T-helper 2 cell treated with Interferon-gamma antibody and Interleukin-4, amounts not matched to agents 5 μg/mL and 100 μg/mL, for 36 hours (primary cell): ENCODE measurements around the gene CDC45.

ENCODE experiments used
- DNase-seq: peaks from one replicate; pipeline ENCODE4 v3.0.0; 2021; ENCODE audit warnings: low spot score
- H3K27ac Mint-ChIP-seq: one replicate; pipeline ENCODE4 v1.8.0; 2021; ENCODE audit warnings: mild to moderate bottlenecking, mixed read lengths
- H3K27me3 Mint-ChIP-seq: one replicate; pipeline ENCODE4 v1.8.0; 2021; ENCODE audit warnings: low read depth, mixed read lengths
- H3K36me3 Mint-ChIP-seq: one replicate; pipeline ENCODE4 v1.8.0; 2021; ENCODE audit warnings: low read depth, mixed read lengths
- H3K4me1 Mint-ChIP-seq: one replicate; pipeline ENCODE4 v1.8.0; 2021; ENCODE audit warnings: low read depth, mixed read lengths
- H3K4me3 Mint-ChIP-seq: one replicate; pipeline ENCODE4 v1.8.0; 2022; ENCODE audit warnings: mild to moderate bottlenecking, moderate library complexity, mixed read lengths
- H3K9me3 Mint-ChIP-seq: one replicate; pipeline ENCODE4 v1.8.0; 2021; ENCODE audit warnings: mixed read lengths

CDC45 gene

DNA sequence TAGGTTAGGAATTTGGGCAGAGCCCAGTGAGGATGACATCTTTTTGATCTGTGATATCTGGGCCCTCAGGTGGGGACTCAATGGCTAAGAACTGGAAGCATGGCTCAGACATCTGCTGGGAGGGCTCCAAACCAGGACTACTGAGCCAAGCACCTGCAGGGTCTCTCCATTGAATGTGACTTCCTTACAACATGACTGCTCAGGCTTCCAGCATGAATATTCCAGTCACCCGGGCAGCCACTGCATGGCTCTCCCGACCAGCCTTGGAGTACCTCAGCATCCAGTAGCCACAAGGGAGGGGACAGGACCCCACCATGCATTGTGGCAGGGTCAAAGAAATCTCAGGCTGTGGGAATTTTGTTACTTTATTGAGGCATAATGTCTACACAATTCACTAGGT lies 8.6 kb downstream of the CDC45 start:
- H3K36me3 Mint-ChIP-seq, result peaks cover 54% of the 10 kb centered on the region
- no peaks in the 10 kb centered on the region for H3K27me3 Mint-ChIP-seq
- no peak for DNase-seq
- H3K9me3 Mint-ChIP-seq, result no peaks in the 10 kb centered on the region
- H3K4me3 Mint-ChIP-seq, result no peak overlapping the region
- H3K4me1 Mint-ChIP-seq, result peaks cover 16% of the 10 kb centered on the region
- H3K27ac Mint-ChIP-seq, result no peak overlapping the region

- Mint-ChIP-seq H3K9me3 (no peaks in the 10 kb centered on the region), H3K4me3 (no peak overlapping the region), H3K27me3 (no peaks in the 10 kb centered on the region), H3K27ac (no peak overlapping the region), H3K4me1 (peaks cover 14% of the 10 kb centered on the region), H3K36me3 (peaks cover 52% of the 10 kb centered on the region)
- DNase-seq, result no peak
Measured at GRCh38 chr22:19488884-19489843, 9.4 kb downstream of the CDC45 start.

- H3K27me3 Mint-ChIP-seq, result no peaks in the 10 kb centered on the region
- H3K4me3 Mint-ChIP-seq, result no peak overlapping the region
- no peaks in the 10 kb centered on the region for H3K9me3 Mint-ChIP-seq
- no peak for DNase-seq
- peaks cover 39% of the 10 kb centered on the region for H3K36me3 Mint-ChIP-seq
- peaks cover 11% of the 10 kb centered on the region for H3K4me1 Mint-ChIP-seq
- peak overlapping the region; percentile 24 for H3K27ac Mint-ChIP-seq
Measured at GRCh38 chr22:19490628-19491230, 11.0 kb downstream of the CDC45 start.

- peak overlapping the region; percentile 11 for H3K4me3 Mint-ChIP-seq
- peaks cover 45% of the 10 kb centered on the region for H3K36me3 Mint-ChIP-seq
- H3K9me3 Mint-ChIP-seq, result no peaks in the 10 kb centered on the region
- H3K4me1 Mint-ChIP-seq, result peaks cover 11% of the 10 kb centered on the region
- H3K27me3 Mint-ChIP-seq, result no peaks in the 10 kb centered on the region
- DNase-seq, result no peak
- H3K27ac Mint-ChIP-seq, result peak overlapping the region; percentile 44
Measured at GRCh38 chr22:19492504-19493174, 12.9 kb downstream of the CDC45 start.

GRCh38 chr22:19494001-19494560 lies 14.4 kb downstream of the CDC45 start:
- H3K9me3 Mint-ChIP-seq, result no peaks in the 10 kb centered on the region
- peaks cover 38% of the 10 kb centered on the region for H3K36me3 Mint-ChIP-seq
- H3K4me1 Mint-ChIP-seq, result peaks cover 11% of the 10 kb centered on the region
- DNase-seq, result no peak
- H3K27ac Mint-ChIP-seq, result no peak overlapping the region
- no peak overlapping the region for H3K4me3 Mint-ChIP-seq
- H3K27me3 Mint-ChIP-seq, result no peaks in the 10 kb centered on the region

DNA sequence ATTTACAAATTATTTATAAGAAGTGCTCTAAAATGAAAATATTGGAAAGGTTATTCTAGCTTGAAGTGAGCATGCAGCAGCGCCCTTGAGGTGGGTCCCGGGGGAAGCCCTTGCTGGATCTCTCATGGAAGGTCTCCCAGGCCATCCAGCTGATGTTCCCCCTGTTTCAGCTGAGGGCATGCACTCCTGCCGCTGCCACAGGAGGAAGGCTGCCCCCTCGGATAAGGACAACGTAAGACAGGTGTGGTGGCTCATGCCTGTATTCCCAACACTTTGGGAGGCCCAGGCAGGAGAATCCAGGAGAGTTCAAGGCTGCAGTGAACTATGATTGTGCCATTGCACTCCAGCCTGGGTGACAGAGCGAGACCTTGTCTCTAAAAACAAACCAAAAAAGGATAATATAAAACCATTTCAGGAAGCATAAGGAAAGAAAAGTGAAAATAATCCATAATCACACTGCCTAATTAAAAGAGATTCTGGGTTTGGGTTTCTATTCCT lies 15.0 kb downstream of the CDC45 start:
- Mint-ChIP-seq H3K36me3 (peaks cover 33% of the 10 kb centered on the region), H3K9me3 (no peaks in the 10 kb centered on the region), H3K27ac (no peak overlapping the region), H3K4me1 (peaks cover 11% of the 10 kb centered on the region), H3K27me3 (no peaks in the 10 kb centered on the region), H3K4me3 (no peak overlapping the region)
- no peak for DNase-seq

DNA sequence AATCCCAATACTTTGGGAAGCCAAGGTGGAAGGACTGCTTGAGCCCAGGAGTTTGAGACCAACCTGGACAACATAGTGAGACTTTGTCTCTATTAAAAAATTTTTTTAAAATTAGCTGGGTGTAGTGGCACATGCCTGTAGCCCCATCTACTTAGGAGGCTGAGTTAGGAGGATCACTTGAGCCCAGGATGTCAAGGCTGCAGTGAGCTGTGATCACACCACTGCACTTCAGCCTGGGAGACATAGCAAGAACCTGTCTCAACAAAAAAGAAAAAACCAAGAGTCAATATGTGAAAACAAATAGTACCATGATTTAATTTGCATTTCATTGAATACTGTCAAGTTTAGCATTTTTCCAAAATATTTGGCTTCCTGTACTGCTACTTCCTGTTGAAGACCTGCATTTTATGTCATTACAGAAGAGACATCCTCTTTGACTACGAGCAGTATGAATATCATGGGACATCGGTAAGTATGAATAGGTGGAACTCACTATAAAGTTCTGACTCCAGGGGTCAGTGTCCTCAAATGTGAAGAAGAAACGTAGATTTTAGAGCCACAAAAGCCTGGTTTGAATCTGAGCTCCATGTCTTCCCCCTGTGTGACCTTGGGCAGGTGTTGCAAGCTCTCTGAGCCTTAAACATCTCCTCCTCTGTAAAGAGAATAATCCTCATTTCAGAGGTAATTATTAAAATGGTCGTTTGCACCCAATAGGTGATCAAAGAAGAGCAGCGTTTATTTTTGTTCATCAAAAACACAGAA lies 16.0 kb downstream of the CDC45 start:
- Mint-ChIP-seq H3K9me3 (no peaks in the 10 kb centered on the region), H3K27ac (no peak overlapping the region), H3K27me3 (no peaks in the 10 kb centered on the region), H3K36me3 (peaks cover 27% of the 10 kb centered on the region), H3K4me1 (peaks cover 6% of the 10 kb centered on the region), H3K4me3 (no peak overlapping the region)
- no peak for DNase-seq

GRCh38 chr22:19496324-19496630 lies 16.6 kb downstream of the CDC45 start:
- peaks cover 6% of the 10 kb centered on the region for H3K4me1 Mint-ChIP-seq
- H3K9me3 Mint-ChIP-seq, result no peaks in the 10 kb centered on the region
- H3K4me3 Mint-ChIP-seq, result no peak overlapping the region
- H3K36me3 Mint-ChIP-seq, result peaks cover 27% of the 10 kb centered on the region
- DNase-seq, result no peak
- H3K27ac Mint-ChIP-seq, result no peak overlapping the region
- no peaks in the 10 kb centered on the region for H3K27me3 Mint-ChIP-seq

- H3K27ac Mint-ChIP-seq, result no peak overlapping the region
- DNase-seq, result no peak
- no peak overlapping the region for H3K4me3 Mint-ChIP-seq
- no peaks in the 10 kb centered on the region for H3K27me3 Mint-ChIP-seq
- H3K4me1 Mint-ChIP-seq, result peaks cover 4% of the 10 kb centered on the region
- H3K9me3 Mint-ChIP-seq, result no peaks in the 10 kb centered on the region
- peaks cover 22% of the 10 kb centered on the region for H3K36me3 Mint-ChIP-seq
Measured at GRCh38 chr22:19497245-19497644, 17.5 kb downstream of the CDC45 start.

DNA sequence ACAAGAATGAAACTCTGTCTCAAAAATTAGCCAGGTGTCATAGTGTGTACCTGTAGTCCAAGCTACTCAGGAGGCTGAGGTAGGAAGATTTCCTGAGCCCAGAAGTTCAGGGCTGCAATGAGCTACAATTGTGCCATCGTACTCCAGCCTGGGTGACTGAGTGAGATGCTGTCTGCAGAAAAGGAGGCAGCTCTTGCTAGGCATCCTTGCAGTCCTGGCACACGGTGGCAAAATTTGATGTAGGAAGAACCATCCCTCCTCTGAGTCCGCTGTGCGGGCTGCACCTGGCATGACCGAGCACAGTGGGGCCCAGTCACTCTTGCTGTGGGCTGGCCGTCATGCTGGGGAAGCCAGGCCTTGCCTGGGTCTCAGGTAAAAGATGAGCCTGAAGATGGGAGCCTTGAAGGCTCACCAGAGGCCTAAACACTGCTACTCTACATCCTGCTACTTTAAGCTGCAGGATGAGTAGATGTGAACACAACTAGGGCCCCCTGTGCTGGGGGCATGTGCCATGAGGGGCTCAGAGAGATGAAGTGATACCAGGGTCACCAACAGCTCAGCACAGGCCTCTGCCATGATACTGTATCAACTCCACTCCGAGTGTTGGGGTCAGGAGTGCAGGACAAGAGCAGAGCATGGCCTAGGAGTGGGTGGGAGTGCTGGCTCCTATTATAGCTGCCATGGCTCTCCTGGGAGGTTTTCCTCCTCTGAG lies 18.6 kb downstream of the CDC45 start:
- peaks cover 15% of the 10 kb centered on the region for H3K36me3 Mint-ChIP-seq
- H3K27me3 Mint-ChIP-seq, result no peaks in the 10 kb centered on the region
- no peaks in the 10 kb centered on the region for H3K9me3 Mint-ChIP-seq

DNA sequence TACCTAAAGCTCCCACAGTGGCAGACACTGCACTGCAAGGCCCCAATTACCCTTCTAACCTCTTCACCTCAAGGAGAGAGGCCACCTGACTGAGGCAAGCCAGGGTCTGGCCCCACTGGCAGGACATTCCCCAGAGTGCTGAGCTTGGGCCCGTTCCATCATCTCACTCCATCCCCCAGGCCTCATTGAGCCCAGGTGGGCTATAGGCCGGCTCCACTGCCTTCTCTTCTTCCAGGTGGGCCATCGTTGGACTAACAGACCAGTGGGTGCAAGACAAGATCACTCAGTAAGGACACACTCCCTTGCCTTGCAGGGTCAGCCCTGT lies 19.1 kb downstream of the CDC45 start:
- Mint-ChIP-seq H3K27me3 (no peaks in the 10 kb centered on the region), H3K9me3 (no peaks in the 10 kb centered on the region), H3K36me3 (peaks cover 11% of the 10 kb centered on the region), H3K27ac (no peak overlapping the region), H3K4me1 (no peaks in the 10 kb centered on the region), H3K4me3 (no peak overlapping the region)
- DNase-seq, result no peak

More for the DNA sequence above, 18.6 kb downstream of the CDC45 start:
- Mint-ChIP-seq H3K27ac (no peak overlapping the region), H3K4me1 (no peaks in the 10 kb centered on the region), H3K4me3 (no peak overlapping the region)
- DNase-seq, result no peak

GRCh38 chr22:19499236-19499879 lies 19.6 kb downstream of the CDC45 start:
- H3K9me3 Mint-ChIP-seq, result no peaks in the 10 kb centered on the region
- H3K27ac Mint-ChIP-seq, result no peak overlapping the region
- H3K36me3 Mint-ChIP-seq, result peaks cover 14% of the 10 kb centered on the region
- H3K4me3 Mint-ChIP-seq, result no peak overlapping the region
- no peak for DNase-seq
- no peaks in the 10 kb centered on the region for H3K4me1 Mint-ChIP-seq
- H3K27me3 Mint-ChIP-seq, result no peaks in the 10 kb centered on the region

- H3K4me3 Mint-ChIP-seq, result no peak overlapping the region
- H3K27ac Mint-ChIP-seq, result no peak overlapping the region
- peaks cover 14% of the 10 kb centered on the region for H3K36me3 Mint-ChIP-seq
- no peaks in the 10 kb centered on the region for H3K9me3 Mint-ChIP-seq
- H3K27me3 Mint-ChIP-seq, result no peaks in the 10 kb centered on the region
- DNase-seq, result no peak
- peaks cover under 1% of the 10 kb centered on the region for H3K4me1 Mint-ChIP-seq
Measured at GRCh38 chr22:19499880-19500242, 20.1 kb downstream of the CDC45 start.
